H1 (cell line): ENCODE results near the gene SLC66A2. TPM values are rescaled to one million over a fixed set of nuclear protein-coding genes. Genes with fewer than 3 reads are reported as not detected.
A peak's percentile ranks its signal among the peaks of the same experiment; 100 is the strongest.

Source experiments
- CTCF ChIA-PET: fragments of 300-600 bp; sonication (Branson Sonifier 250); formaldehyde crosslinking; loops from one replicate; lab custom pipeline; 2021; ENCODE audit not compliant: partially characterized antibody; lab: Charles Lee
- POLR2A ChIA-PET: fragments of 300-600 bp; sonication (Branson Sonifier 250); formaldehyde crosslinking; loops from one replicate; lab custom pipeline; 2021; ENCODE audit warnings: inconsistent platforms; ENCODE audit not compliant: partially characterized antibody; lab: Charles Lee
- DNase-seq, 2 experiments: peaks; one replicate each; pipeline versions ENCODE4 v3.0.0 to v3.0.0-alpha.2; 2010 to 2022; ENCODE audit warnings: low spot score in 2 of 2, low read depth in 1 of 2, mixed read lengths in 1 of 2
- FAIRE-seq: peaks from 2 replicates; lab custom pipeline; 2011; peaks lifted over from hg19 to GRCh38; lab: Jason Lieb, UNC
- H2AFZ ChIP-seq: 2 replicates; pipeline ENCODE4 v1.8.1; 2012; ENCODE audit warnings: low read length, inconsistent platforms
- H2AK5ac ChIP-seq: 2 replicates; pipeline ENCODE4 v1.6.1; 2013; ENCODE audit warnings: low read depth, low read length
- H2BK120ac ChIP-seq: replicated peaks from 2 replicates; pipeline ENCODE3; 2013; ENCODE audit warnings: low read depth, low read length, inconsistent platforms
- H2BK12ac ChIP-seq: 2 replicates; pipeline ENCODE4 v1.6.1; 2013; ENCODE audit warnings: low read depth, low read length
- H2BK15ac ChIP-seq: 2 replicates; pipeline ENCODE4 v1.6.1; 2013; ENCODE audit warnings: low read length
- H2BK20ac ChIP-seq: 2 replicates; pipeline ENCODE4 v1.6.1; 2013; ENCODE audit warnings: low read length
- H2BK5ac ChIP-seq: 2 replicates; pipeline ENCODE4 v1.6.1; 2013; ENCODE audit warnings: low read depth, low read length
- H3K14ac ChIP-seq: 2 replicates; pipeline ENCODE4 v1.6.1; 2013; ENCODE audit warnings: inconsistent platforms; ENCODE audit not compliant: insufficient read length
- H3K18ac ChIP-seq: 2 replicates; pipeline ENCODE4 v1.6.1; 2013; ENCODE audit warnings: low read length; ENCODE audit errors: extremely low read depth
- H3K23ac ChIP-seq: 2 replicates; pipeline ENCODE4 v1.6.1; 2013; ENCODE audit warnings: inconsistent platforms; ENCODE audit not compliant: insufficient read length
- H3K23me2 ChIP-seq: 2 replicates; pipeline ENCODE4 v1.6.1; 2013; ENCODE audit warnings: low read depth, low read length
- H3K27ac ChIP-seq: 2 replicates; pipeline ENCODE4 v1.6.1; 2011; ENCODE audit warnings: low read depth, low read length, inconsistent platforms
- H3K27me3 ChIP-seq, 4 experiments: replicated peaks in 1 of 4; 1 replicate in 1 of 4; 2 replicates in 3 of 4; pipeline versions ENCODE4 v1.6.1 to v1.8.1; 2011 to 2013; ENCODE audit warnings: low read length in 3 of 4, mild to moderate bottlenecking in 3 of 4, inconsistent platforms in 2 of 4, mixed read lengths in 2 of 4, moderate library complexity in 1 of 4; ENCODE audit not compliant: control insufficient read depth in 3 of 4, insufficient read depth in 3 of 4; ENCODE audit errors: extremely low read depth in 1 of 4
- H3K36me3 ChIP-seq, 4 experiments: 2 replicates each; pipeline versions ENCODE4 v1.6.1 to v1.8.1; 2011 to 2013; ENCODE audit warnings: mild to moderate bottlenecking in 4 of 4, low read length in 3 of 4, moderate library complexity in 2 of 4, control low read depth in 1 of 4, inconsistent platforms in 1 of 4; ENCODE audit not compliant: insufficient read depth in 4 of 4, control insufficient read depth in 2 of 4
- H3K4ac ChIP-seq: replicated peaks from 2 replicates; pipeline ENCODE3; 2013; ENCODE audit warnings: low read length, low read depth, mixed read lengths, inconsistent platforms; ENCODE audit not compliant: insufficient read length
- H3K4me1 ChIP-seq, 4 experiments: replicated peaks in 1 of 4; 1 replicate in 1 of 4; 2 replicates in 3 of 4; pipeline versions ENCODE4 v1.6.1 to v1.8.1; 2011 to 2013; ENCODE audit warnings: low read length in 3 of 4, inconsistent platforms in 2 of 4, mixed read lengths in 1 of 4; ENCODE audit not compliant: insufficient read depth in 4 of 4, control insufficient read depth in 3 of 4
- H3K4me2 ChIP-seq, 2 experiments: 2 replicates each; pipeline versions ENCODE4 v1.6.1 to v1.8.1; 2011 to 2013; ENCODE audit warnings: low read depth in 2 of 2, low read length in 2 of 2, control low read depth in 1 of 2, inconsistent platforms in 1 of 2, mild to moderate bottlenecking in 1 of 2; ENCODE audit not compliant: insufficient read depth in 1 of 2
- H3K4me3 ChIP-seq, 4 experiments: fragments of 200-600, 300-600 bp in 1 of 4; sonication (generic), shearing (Covaris generic), sonication (Bioruptor Twin) in 1 of 4; 2 replicates each; pipeline versions ENCODE4 v1.5.1 to v1.8.1; 2011 to 2016; ENCODE audit warnings: low read length in 4 of 4, low read depth in 3 of 4, control low read depth in 2 of 4, inconsistent platforms in 2 of 4, mild to moderate bottlenecking in 2 of 4, mixed read lengths in 1 of 4, moderate library complexity in 1 of 4; ENCODE audit not compliant: insufficient read depth in 2 of 4; ENCODE audit errors: extremely low read depth in 1 of 4
- H3K56ac ChIP-seq: replicated peaks from 2 replicates; pipeline ENCODE3; 2013; ENCODE audit warnings: low read depth, mild to moderate bottlenecking, mixed read lengths, low read length, inconsistent platforms; ENCODE audit not compliant: insufficient read length
- H3K79me1 ChIP-seq: 2 replicates; pipeline ENCODE4 v1.6.1; 2013; ENCODE audit warnings: low read depth, low read length, control low read depth
- H3K79me2 ChIP-seq, 2 experiments: 2 replicates each; pipeline versions ENCODE4 v1.6.1 to v1.8.1; 2012 to 2013; ENCODE audit warnings: low read length in 2 of 2, mild to moderate bottlenecking in 2 of 2, inconsistent platforms in 1 of 2; ENCODE audit not compliant: insufficient read depth in 2 of 2, control insufficient read depth in 1 of 2
- H3K9ac ChIP-seq, 4 experiments: replicated peaks in 1 of 4; 1 replicate in 1 of 4; 2 replicates in 3 of 4; pipeline versions ENCODE4 v1.6.1 to v1.8.1; 2011 to 2013; ENCODE audit warnings: low read depth in 3 of 4, low read length in 3 of 4, control low read depth in 2 of 4, mild to moderate bottlenecking in 2 of 4, moderate library complexity in 2 of 4, inconsistent platforms in 1 of 4; ENCODE audit errors: extremely low read depth in 1 of 4
- H3K9me3 ChIP-seq, 2 experiments: 2 replicates each; pipeline versions ENCODE4 v1.6.1 to v1.8.1; 2012 to 2013; ENCODE audit warnings: mild to moderate bottlenecking in 2 of 2, moderate library complexity in 2 of 2, control low read depth in 1 of 2, inconsistent platforms in 1 of 2, low read depth in 1 of 2, low read length in 1 of 2, mixed read lengths in 1 of 2; ENCODE audit not compliant: insufficient read depth in 2 of 2
- H4K20me1 ChIP-seq, 2 experiments: replicated peaks in 1 of 2; 2 replicates each; pipeline versions ENCODE3 to v1.8.1; 2011 to 2013; ENCODE audit warnings: inconsistent platforms in 2 of 2, low read length in 2 of 2, mild to moderate bottlenecking in 1 of 2; ENCODE audit not compliant: insufficient read depth in 2 of 2, control insufficient read depth in 1 of 2
- H4K5ac ChIP-seq: 2 replicates; pipeline ENCODE4 v1.6.1; 2013; ENCODE audit warnings: low read length, low read depth, mixed read lengths, inconsistent platforms; ENCODE audit not compliant: insufficient read length
- H4K8ac ChIP-seq: 2 replicates; pipeline ENCODE4 v1.8.0; 2013; ENCODE audit warnings: mild to moderate bottlenecking, moderate library complexity, low read length, inconsistent platforms; ENCODE audit not compliant: insufficient read depth; ENCODE audit errors: extremely low read depth
- H4K91ac ChIP-seq: replicated peaks from 2 replicates; pipeline ENCODE3; 2013; ENCODE audit warnings: low read length, mixed read lengths, inconsistent platforms; ENCODE audit not compliant: insufficient read length
- CBX5 ChIP-seq: fragments of 300-800, 300-1000 bp; sonication (generic); IDR thresholded peaks from 2 replicates; pipeline ENCODE4 v1.7.1; 2016; ENCODE audit warnings: antibody characterized with exemption, low read length, low read depth
- CEBPB ChIP-seq: IDR thresholded peaks from 2 replicates; pipeline ENCODE4 v1.6.1; 2012; ENCODE audit warnings: low read depth, low read length
- CHD1 ChIP-seq: IDR thresholded peaks from 2 replicates; pipeline ENCODE4 v1.6.1; 2012; ENCODE audit warnings: low read depth, low read length, improper control_type of control experiment
- CREB1 ChIP-seq: IDR thresholded peaks from 2 replicates; pipeline ENCODE4 v1.6.1; 2012; ENCODE audit warnings: inconsistent platforms
- GTF2F1 ChIP-seq: IDR thresholded peaks from 2 replicates; pipeline ENCODE4 v1.6.1; 2012; ENCODE audit warnings: low read depth, low read length, improper control_type of control experiment, borderline replicate concordance
- MAFK ChIP-seq: IDR thresholded peaks from 2 replicates; pipeline ENCODE4 v1.6.1; 2012; ENCODE audit warnings: low read depth, mild to moderate bottlenecking, improper control_type of control experiment, low read length
- RNF2 ChIP-seq: fragments of 200-900, 300-1000 bp; sonication (generic); IDR thresholded peaks from 2 replicates; pipeline ENCODE4 v1.7.1; 2016; ENCODE audit warnings: borderline replicate concordance, low read depth, mild to moderate bottlenecking, antibody characterized with exemption, low read length; ENCODE audit not compliant: poor library complexity, severe bottlenecking; ENCODE audit errors: missing control alignments
- RXRA ChIP-seq: IDR thresholded peaks from 2 replicates; pipeline ENCODE4 v1.6.1; 2011; ENCODE audit warnings: low read depth, mild to moderate bottlenecking, low read length, moderate library complexity; ENCODE audit not compliant: insufficient read depth
- SAP30 ChIP-seq: fragments of 300-600 bp; sonication (generic); IDR thresholded peaks from 2 replicates; pipeline ENCODE4 v1.7.1; 2012; ENCODE audit warnings: low read length, moderate library complexity, mild to moderate bottlenecking, inconsistent platforms; ENCODE audit not compliant: insufficient read depth, insufficient replicate concordance
- SIRT6 ChIP-seq: IDR thresholded peaks from one replicate; pipeline ENCODE4 v1.7.1; 2012; ENCODE audit warnings: low read length, inconsistent platforms
- SRF ChIP-seq: IDR thresholded peaks from 2 replicates; pipeline ENCODE4 v1.6.1; 2011; ENCODE audit warnings: mild to moderate bottlenecking, low read depth, low read length, moderate library complexity
- WGBS, 2 experiments: shearing (Covaris generic) in 1 of 2; methylation state at CpG; one replicate each; pipeline versions ENCODE4 v1.1.6 to v1.1.7; 2013 to 2015; ENCODE audit warnings: low lambda C conversion rate in 2 of 2, mixed read lengths in 2 of 2, inconsistent platforms in 1 of 2, low coverage in 1 of 2, missing lambda C conversion rate in 1 of 2; ENCODE audit not compliant: insufficient replicate concordance in 2 of 2, insufficient coverage in 1 of 2, insufficient read length in 1 of 2; ENCODE audit errors: extremely low coverage in 1 of 2, missing lambda C conversion rate in 1 of 2; 5-methylcytosine and 5-hydroxymethylcytosine counted together
- polyA plus RNA-seq, 7 experiments: library from polyadenylated mRNA; depleted of rRNA in 3 of 7; stranded (reverse) in 5 of 7; unstranded in 2 of 7; fragments of >200 nt in 5 of 7; fragments of 200-250 nt in 2 of 7; gene quantifications; 1 replicate in 5 of 7; 2 replicates in 1 of 7; 4 replicates in 1 of 7; pipeline versions ENCODE4 v1.2.1 to v1.2.3, GENCODE V29; 2011 to 2013; ENCODE audit warnings: missing spikeins in 2 of 7, mixed read lengths in 2 of 7
- total RNA-seq: library from RNA; stranded (reverse); fragmentation: NEBNext Ultra II Directional; extraction: Animal tissue kit (Norgen Biotek cat#: 25700); gene quantifications from 2 replicates; pipeline ENCODE4 v1.2.1, GENCODE V29; 2021
- TF ChIP-seq, protein P1 (sequence below): IDR thresholded peaks from 2 replicates; pipeline ENCODE4 v1.6.1; 2012; ENCODE audit warnings: inconsistent platforms

The SLC66A2 gene
- total and polyA plus RNA-seq, 2 of the 8 experiments (the other 6 are each of a cell fraction or from before 2014, with no cell fraction given), result 15.0 to 18.9 TPM

DNA sequence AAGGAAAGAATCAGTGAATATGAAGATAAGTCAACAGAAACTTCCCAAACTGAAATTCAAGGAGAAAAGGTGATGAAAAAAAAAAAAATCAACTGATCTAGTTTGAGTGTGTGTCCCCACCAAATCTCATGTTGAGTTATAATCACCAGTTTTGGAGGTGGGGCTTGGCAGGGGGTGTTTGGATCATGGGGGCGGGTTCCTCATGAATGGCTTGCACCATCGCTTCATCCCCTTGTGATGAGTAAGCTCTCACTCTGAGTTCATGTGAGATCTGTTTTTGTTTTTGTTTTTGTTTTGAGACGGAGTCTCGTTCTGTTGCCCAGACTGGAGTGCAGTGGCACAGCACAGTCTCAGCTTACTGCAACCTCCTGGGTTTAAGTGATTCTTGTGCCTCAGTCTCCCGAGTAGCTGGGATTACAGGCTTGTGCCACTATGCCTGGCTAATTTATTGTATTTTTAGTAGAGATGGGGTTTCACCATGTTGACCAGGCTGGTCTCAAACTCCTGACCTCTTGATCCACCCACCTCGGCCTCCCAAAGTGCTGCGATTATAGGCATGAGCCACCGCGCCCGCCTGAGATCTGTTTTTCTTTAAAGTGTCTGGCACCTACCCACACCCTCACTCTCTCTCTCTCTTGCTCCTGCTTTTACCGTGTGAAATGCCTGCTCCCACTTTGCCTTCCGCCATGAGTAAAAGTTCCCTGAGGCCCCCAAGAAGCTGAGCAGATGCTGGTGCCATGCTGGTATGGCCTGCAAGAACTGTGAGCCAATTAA is 4.0 kb upstream of the SLC66A2 start:
- H2BK20ac ChIP-seq, result no peak overlapping the region
- H3K14ac ChIP-seq, result no peak overlapping the region
- H3K4me2 ChIP-seq, result 0 out of 4 replicates have a peak overlapping the region, but pooled peaks of 1 of the 2 experiments have one; percentile 10
- H4K8ac ChIP-seq, result no peak overlapping the region
- peaks cover 5 to 18% (median 12%) of the 10 kb centered on the region in 4 experiments for H3K4me1 ChIP-seq
- no peak overlapping the region for H2BK15ac ChIP-seq
- no peak overlapping the region for H3K56ac ChIP-seq
- H2AK5ac ChIP-seq, result no peak overlapping the region
- no peak overlapping the region for H4K5ac ChIP-seq
- peaks cover 14% of the 10 kb centered on the region; the same call in 1 of the 2 replicates for H3K23me2 ChIP-seq
- H3K36me3 ChIP-seq, result no peaks in the 10 kb centered on the region
- no peak overlapping the region for H3K23ac ChIP-seq
- H2BK5ac ChIP-seq, result no peak overlapping the region
- ChIA-PET POLR2A (interaction anchor here (0.7 kb wide), 1 partner anchor 18 kb away, joined by 4 read pairs; no protein-coding TSS in a partner anchor), CTCF (interaction anchor here (0.6 kb wide), 1 partner anchor 204 kb away, joined by 3 read pairs; no protein-coding TSS in a partner anchor)
- no peak for DNase-seq
- H2AFZ ChIP-seq, result no peak overlapping the region
- no peaks in the 10 kb centered on the region for H3K79me1 ChIP-seq
- no peak overlapping the region for H3K18ac ChIP-seq
- WGBS, 2 experiments, result 87% methylated on average over 12 of the region's 12 CpGs; no CpG with 5 or more reads in 1 of the 2 experiments
- H3K27ac ChIP-seq, result no peak overlapping the region
- no peak overlapping the region for H3K9ac ChIP-seq
- no peaks in the 10 kb centered on the region for H3K9me3 ChIP-seq
- no peak overlapping the region for H2BK12ac ChIP-seq
- H3K4ac ChIP-seq, result no peak overlapping the region
- no peak overlapping the region for H2BK120ac ChIP-seq
- H3K4me3 ChIP-seq, result no peak overlapping the region
- peaks cover 10 to 47% (median 42%) of the 10 kb centered on the region in 4 experiments for H3K27me3 ChIP-seq
- H3K79me2 ChIP-seq, result no peaks in the 10 kb centered on the region
- no peaks in the 10 kb centered on the region for H4K20me1 ChIP-seq
- no peak overlapping the region for H4K91ac ChIP-seq
- no peak for FAIRE-seq
- TF ChIP-seq, protein P1, sequence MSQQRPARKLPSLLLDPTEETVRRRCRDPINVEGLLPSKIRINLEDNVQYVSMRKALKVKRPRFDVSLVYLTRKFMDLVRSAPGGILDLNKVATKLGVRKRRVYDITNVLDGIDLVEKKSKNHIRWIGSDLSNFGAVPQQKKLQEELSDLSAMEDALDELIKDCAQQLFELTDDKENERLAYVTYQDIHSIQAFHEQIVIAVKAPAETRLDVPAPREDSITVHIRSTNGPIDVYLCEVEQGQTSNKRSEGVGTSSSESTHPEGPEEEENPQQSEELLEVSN, result no peak
- no peak for TF ChIP-seq RNF2
- TF ChIP-seq RXRA, result no peak
- no peak for TF ChIP-seq CEBPB
- no peak for TF ChIP-seq CHD1
- TF ChIP-seq SAP30, result no peak
- no peak for TF ChIP-seq CBX5
- no peak for TF ChIP-seq GTF2F1
- TF ChIP-seq SIRT6, result no peak
- no peak for TF ChIP-seq SRF
- no peak for TF ChIP-seq MAFK
- no peak for TF ChIP-seq CREB1
